WERI-Rb-1 (cell line): Measurements from ENCODE around the gene LAPTM5.

Experiments used
- DNase-seq: peaks from one replicate; pipeline ENCODE4 v3.0.0-alpha.2; 2020
- H3K27ac ChIP-seq: fragments of 250-450 bp; sonication (Bioruptor Pico); 2 replicates; pipeline ENCODE4 v1.5.1; 2020; ENCODE audit warnings: mild to moderate bottlenecking, moderate library complexity
- H3K27me3 ChIP-seq: fragments of 250-450 bp; sonication (Bioruptor Pico); 2 replicates; pipeline ENCODE4 v1.5.1; 2021; ENCODE audit warnings: mild to moderate bottlenecking, low read depth, moderate library complexity; ENCODE audit not compliant: insufficient read depth, severe bottlenecking
- H3K36me3 ChIP-seq: fragments of 250-450 bp; sonication (Bioruptor Pico); 2 replicates; pipeline ENCODE4 v1.5.1; 2020; ENCODE audit warnings: mild to moderate bottlenecking, moderate library complexity
- H3K4me3 ChIP-seq: 2 replicates; pipeline ENCODE4 v1.5.1; 2011; ENCODE audit warnings: low read depth, mild to moderate bottlenecking, control low read depth, low read length
- H3K9me3 ChIP-seq: fragments of 250-450 bp; sonication (Bioruptor Pico); 2 replicates; pipeline ENCODE4 v1.5.1; 2021; ENCODE audit warnings: mild to moderate bottlenecking, moderate library complexity; ENCODE audit not compliant: severe bottlenecking
- TF ChIP-seq, protein P1 (sequence below): IDR thresholded peaks from 2 replicates; pipeline ENCODE4 v1.5.1; 2011; ENCODE audit warnings: low read depth, mild to moderate bottlenecking, control low read depth, inconsistent platforms, low read length

The LAPTM5 gene

DNA sequence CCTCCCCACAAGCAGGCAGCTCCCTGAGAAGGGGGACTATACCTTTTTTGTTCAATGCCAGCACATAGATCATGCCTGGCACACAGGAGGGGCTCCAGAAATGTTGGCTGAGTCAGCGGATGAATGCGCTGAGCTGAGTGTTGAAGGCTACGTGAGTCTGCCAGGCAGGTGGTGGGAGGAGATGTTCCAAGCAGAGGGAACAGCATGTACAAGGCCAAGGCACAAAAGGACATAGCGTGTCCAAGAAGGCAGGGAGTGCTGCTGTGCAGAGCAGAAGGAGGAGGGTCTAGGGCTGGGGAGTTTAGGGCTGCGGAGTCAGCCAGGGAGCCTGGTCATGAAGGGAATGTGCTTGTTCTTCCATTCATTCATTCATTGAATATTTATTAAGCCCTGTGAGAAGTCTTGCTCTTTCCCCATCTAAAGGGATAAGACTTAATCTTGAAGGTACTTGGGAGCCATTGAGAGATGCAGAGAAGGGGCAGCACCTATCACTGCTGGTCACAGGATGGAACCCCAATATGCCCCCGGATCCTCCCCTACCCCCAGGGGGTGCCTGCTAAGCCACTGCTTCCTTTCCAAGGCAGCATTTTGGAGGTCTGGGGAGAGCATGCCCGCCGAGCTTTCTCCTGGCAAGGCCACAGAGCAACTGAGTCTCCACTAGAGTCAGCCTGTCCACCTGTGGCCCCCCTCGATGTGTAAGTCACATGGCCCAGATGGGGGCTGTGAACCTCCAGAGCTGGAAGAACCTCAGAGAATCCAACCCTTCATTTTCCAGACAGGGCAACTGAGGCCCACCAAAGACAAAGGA is 31.2 kb upstream of the LAPTM5 start:
- TF ChIP-seq, protein P1, sequence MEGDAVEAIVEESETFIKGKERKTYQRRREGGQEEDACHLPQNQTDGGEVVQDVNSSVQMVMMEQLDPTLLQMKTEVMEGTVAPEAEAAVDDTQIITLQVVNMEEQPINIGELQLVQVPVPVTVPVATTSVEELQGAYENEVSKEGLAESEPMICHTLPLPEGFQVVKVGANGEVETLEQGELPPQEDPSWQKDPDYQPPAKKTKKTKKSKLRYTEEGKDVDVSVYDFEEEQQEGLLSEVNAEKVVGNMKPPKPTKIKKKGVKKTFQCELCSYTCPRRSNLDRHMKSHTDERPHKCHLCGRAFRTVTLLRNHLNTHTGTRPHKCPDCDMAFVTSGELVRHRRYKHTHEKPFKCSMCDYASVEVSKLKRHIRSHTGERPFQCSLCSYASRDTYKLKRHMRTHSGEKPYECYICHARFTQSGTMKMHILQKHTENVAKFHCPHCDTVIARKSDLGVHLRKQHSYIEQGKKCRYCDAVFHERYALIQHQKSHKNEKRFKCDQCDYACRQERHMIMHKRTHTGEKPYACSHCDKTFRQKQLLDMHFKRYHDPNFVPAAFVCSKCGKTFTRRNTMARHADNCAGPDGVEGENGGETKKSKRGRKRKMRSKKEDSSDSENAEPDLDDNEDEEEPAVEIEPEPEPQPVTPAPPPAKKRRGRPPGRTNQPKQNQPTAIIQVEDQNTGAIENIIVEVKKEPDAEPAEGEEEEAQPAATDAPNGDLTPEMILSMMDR = no peak
- Histone ChIP-seq H3K36me3 (no peaks in the 10 kb centered on the region), H3K27me3 (no peaks in the 10 kb centered on the region), H3K27ac (no peak overlapping the region), H3K4me3 (no peak overlapping the region), H3K9me3 (no peaks in the 10 kb centered on the region)
- DNase-seq = no peak

DNA sequence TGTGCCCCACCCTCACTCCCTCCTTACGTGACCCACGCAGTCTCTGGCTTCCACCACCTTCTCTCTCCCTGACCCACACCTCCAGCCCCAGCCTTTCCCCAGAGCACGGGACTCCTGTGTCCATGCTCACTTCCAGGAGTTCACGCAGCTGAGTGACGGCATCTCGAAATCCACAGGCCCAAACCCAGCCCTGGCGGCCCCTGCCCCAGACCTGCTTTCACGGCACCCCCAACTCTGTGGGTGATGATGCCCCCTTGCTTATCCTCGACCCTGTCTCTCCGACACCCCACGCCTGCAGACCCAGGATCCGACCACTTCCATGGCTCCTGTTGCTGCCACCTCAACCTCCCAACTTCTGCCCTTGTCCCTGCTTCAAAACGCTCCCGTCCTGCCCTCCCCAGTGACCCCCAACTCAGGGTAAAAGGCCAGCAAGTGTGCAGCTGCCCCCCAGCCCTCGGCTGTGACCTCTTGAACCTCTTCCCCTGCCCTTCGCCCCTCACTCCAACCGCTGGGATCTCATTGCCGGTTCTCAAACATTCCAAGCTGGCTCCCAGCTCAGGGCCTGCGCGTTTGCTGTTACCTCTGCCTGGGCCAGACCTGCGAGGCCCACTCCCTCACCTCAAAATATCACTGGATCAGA is 30.4 kb upstream of the LAPTM5 start:
- no peak overlapping the region for H3K4me3 ChIP-seq
- H3K27me3 ChIP-seq = no peaks in the 10 kb centered on the region
- TF ChIP-seq, protein P1 = no peak
- no peaks in the 10 kb centered on the region for H3K36me3 ChIP-seq
- no peak for DNase-seq
- H3K27ac ChIP-seq = no peak overlapping the region
- no peaks in the 10 kb centered on the region for H3K9me3 ChIP-seq

DNA sequence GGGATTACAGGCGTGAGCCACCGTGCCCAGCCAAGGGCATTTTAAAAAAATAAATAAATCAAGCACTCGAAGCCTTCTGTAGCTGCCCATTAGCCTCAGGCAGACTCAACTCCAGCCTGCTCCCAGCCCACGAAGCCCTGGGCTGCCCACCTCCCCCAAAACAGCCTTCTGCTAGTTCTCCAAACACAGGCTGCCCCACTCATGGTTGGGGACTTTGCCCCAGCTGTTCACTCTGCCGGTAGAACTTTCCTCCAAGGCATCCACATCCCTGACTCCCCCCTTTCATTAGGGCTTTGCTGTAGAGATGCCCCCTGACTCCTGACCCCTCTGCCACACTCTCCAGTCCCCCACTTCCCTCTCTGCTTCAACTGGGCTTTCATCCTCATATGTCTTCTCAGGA is 29.7 kb upstream of the LAPTM5 start:
- Histone ChIP-seq H3K4me3 (no peak overlapping the region), H3K27me3 (no peaks in the 10 kb centered on the region), H3K27ac (no peak overlapping the region), H3K36me3 (no peaks in the 10 kb centered on the region), H3K9me3 (no peaks in the 10 kb centered on the region)
- no peak for DNase-seq
- TF ChIP-seq, protein P1 = no peak

DNA sequence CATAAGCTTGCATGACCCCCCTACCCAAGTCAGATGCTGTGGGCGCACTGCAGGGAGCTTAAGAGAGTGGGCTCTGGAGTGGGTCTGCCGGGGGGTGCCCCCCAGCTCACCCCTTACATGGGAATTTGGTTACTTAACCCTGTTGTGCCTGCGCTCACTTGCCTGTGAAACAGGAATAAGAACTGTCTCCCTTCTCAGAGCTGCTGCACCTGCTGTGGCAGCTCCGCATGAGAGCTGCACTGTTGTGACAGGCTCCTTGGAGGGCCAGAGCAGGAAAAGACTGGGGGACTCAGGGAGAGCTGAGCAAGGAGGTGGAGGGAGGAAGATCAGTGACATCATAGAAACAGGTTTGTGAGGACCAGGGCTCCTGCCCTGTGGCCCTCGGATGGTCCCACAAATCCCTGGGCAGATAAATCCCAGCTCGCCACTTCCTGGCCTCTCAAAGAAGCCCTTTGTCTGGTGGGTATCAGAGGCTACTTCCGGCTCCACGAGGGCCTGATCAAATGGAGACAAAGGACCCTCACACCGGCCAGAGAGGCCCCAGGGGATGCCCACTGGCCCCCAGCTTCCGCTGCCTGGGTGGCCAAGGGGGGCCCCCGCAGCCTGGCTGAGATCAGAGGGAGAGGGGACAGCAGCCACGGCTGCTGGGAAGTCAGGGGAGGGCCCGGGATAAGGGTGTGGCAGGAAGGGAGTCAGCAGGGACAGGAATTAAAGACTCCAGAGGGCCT is 28.9 kb upstream of the LAPTM5 start:
- TF ChIP-seq, protein P1 = no peak
- no peaks in the 10 kb centered on the region for H3K27me3 ChIP-seq
- H3K36me3 ChIP-seq = no peaks in the 10 kb centered on the region
- DNase-seq = no peak
- no peak overlapping the region for H3K27ac ChIP-seq
- no peaks in the 10 kb centered on the region for H3K9me3 ChIP-seq
- no peak overlapping the region for H3K4me3 ChIP-seq

DNA sequence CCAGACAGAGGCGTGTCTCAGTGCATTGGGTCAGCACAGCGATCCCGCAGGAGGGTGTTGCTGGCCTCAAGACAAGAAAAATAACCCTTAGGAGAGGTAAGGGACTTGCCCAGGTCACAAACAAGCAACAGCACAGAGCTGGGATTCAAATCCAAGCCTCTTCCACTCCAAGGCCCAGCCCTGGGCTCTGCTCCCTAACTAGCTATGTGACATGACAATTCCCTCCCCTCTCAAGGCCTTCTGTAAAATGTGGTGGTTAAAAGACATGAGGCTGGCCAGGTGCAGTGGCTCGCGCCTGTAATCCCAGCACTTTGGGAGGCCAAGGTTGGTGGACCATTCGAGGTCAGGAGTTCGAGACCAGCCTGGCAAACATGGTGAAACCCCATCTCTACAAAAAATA is 28.1 kb upstream of the LAPTM5 start:
- H3K9me3 ChIP-seq = no peaks in the 10 kb centered on the region
- H3K4me3 ChIP-seq = no peak overlapping the region
- H3K27me3 ChIP-seq = no peaks in the 10 kb centered on the region
- H3K36me3 ChIP-seq = no peaks in the 10 kb centered on the region
- no peak for DNase-seq
- no peak overlapping the region for H3K27ac ChIP-seq
- TF ChIP-seq, protein P1 = no peak
